Measurements from ENCODE around the gene IFFO2. TPM values are rescaled to one million over a fixed set of nuclear protein-coding genes. Genes with fewer than 3 reads are reported as not detected.

IFFO2 gene
- total and polyA plus RNA-seq, 2 donors (not counting 1 experiment from before 2014, with no cell fraction given): 5.8 to 10.4 TPM

DNA sequence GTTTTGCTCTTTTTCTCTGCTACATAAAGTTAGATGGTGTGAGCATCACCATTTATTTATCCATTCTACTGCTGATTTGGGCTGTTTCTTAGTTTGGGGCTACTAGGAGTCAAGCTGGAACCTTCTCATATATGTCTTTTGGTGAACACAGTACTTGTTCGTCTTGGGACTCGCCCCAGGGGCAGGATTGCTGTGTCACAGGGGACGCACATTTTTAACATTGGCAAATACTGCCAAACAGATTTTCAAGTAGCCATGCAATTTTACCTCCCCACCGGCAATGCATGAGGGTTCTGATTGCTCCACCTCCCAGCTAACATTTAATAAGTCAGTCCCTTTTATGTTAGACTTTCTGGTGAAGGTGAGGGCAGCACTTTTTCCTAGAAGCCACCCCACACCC lies 7.5 kb upstream of the IFFO2 start:
- Histone ChIP-seq H3K27ac (ENCODE audit: insufficient read depth, low read length) (no peak overlapping the region), H3K9me3 (ENCODE audit: control insufficient read depth, insufficient read depth, low read depth, low read length) (no peaks in the 10 kb centered on the region), H3K79me2 (ENCODE audit: control insufficient read depth, insufficient read depth, low read length) (no peaks in the 10 kb centered on the region), H3K4me1 (ENCODE audit: control insufficient read depth, extremely low read depth, insufficient read depth, low read length) (no peaks in the 10 kb centered on the region), H3K9ac (ENCODE audit: insufficient read depth, low read length) (no peak overlapping the region), H4K20me1 (ENCODE audit: control insufficient read depth, extremely low read depth, insufficient read depth, low read length) (no peaks in the 10 kb centered on the region), H2AFZ (ENCODE audit: low read length) (no peak overlapping the region), H3K4me3 (replicated peaks in 1 of 4; ENCODE audit: control extremely low read depth in 1 of 4, insufficient read depth in 1 of 4, low read depth in 3 of 4, low read length in 4 of 4) (no peak overlapping the region), H3K36me3 (ENCODE audit: control insufficient read depth, insufficient read depth, low read length) (no peaks in the 10 kb centered on the region), H3K4me2 (ENCODE audit: extremely low read depth, insufficient read depth, low read length) (no peak overlapping the region), H3K27me3 (ENCODE audit: control insufficient read depth, insufficient read depth, low read length) (peaks cover 6% of the 10 kb centered on the region)
- TF ChIP-seq, protein P1, sequence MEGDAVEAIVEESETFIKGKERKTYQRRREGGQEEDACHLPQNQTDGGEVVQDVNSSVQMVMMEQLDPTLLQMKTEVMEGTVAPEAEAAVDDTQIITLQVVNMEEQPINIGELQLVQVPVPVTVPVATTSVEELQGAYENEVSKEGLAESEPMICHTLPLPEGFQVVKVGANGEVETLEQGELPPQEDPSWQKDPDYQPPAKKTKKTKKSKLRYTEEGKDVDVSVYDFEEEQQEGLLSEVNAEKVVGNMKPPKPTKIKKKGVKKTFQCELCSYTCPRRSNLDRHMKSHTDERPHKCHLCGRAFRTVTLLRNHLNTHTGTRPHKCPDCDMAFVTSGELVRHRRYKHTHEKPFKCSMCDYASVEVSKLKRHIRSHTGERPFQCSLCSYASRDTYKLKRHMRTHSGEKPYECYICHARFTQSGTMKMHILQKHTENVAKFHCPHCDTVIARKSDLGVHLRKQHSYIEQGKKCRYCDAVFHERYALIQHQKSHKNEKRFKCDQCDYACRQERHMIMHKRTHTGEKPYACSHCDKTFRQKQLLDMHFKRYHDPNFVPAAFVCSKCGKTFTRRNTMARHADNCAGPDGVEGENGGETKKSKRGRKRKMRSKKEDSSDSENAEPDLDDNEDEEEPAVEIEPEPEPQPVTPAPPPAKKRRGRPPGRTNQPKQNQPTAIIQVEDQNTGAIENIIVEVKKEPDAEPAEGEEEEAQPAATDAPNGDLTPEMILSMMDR (conservative IDR thresholded peaks at IDR 0.05 in 1 of 2, IDR thresholded peaks at IDR 0.05 in 1 of 2; ENCODE audit: low read depth in 1 of 2, low read length in 2 of 2): no peak
- no peak for TF ChIP-seq EZH2 (IDR thresholded peaks at IDR 0.05; ENCODE audit: low read length, missing control alignments)
- DNase-seq (ENCODE audit: low read depth in 2 of 2): no peak

DNA sequence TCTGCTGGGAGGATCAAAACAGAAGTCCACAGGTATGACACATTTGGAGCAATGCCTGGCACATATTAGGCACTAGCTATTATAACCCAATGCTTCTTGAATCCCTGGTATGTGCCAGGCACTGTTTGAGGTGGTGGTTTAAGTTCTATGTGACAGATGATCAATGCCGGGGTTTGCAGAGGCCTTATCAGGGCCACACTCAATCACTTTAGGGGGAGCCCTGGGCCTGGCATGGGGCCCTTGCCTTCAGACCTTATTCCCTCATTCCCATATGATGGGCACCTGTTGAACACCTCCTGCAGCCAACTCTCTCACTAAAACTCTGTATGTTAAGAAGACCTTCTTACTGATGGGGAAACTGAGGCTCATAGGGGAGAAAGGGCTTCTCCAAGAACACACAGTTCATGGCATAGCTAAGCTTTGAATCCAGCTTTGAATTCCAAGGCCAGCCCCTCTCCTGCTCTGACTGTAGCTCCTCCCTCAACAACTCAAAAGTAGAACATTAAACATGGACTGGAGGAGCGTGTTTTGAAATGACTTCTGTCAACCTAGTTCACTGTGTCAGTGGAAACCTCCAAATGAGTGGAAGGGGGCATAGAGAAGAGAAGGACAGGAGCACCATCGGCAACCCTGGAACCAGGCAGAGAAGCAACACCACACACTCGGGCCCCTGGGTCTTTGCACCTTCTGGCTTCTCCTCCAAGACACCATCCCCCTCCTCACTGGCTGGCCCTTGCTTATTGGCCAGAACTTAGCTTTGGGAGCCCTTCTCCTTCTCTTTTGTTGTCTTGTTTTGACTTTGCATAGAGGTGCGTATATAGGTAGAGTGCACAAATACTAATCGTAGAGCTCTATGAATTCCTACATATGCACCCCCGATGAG lies 6.6 kb upstream of the IFFO2 start:
- Histone ChIP-seq H3K79me2 (ENCODE audit: control insufficient read depth, insufficient read depth, low read length) (no peaks in the 10 kb centered on the region), H2AFZ (ENCODE audit: low read length) (no peak overlapping the region), H3K36me3 (ENCODE audit: control insufficient read depth, insufficient read depth, low read length) (no peaks in the 10 kb centered on the region), H3K4me2 (ENCODE audit: extremely low read depth, insufficient read depth, low read length) (no peak overlapping the region), H3K4me3 (replicated peaks in 1 of 4; ENCODE audit: control extremely low read depth in 1 of 4, insufficient read depth in 1 of 4, low read depth in 3 of 4, low read length in 4 of 4) (no peak overlapping the region), H4K20me1 (ENCODE audit: control insufficient read depth, extremely low read depth, insufficient read depth, low read length) (no peaks in the 10 kb centered on the region), H3K9me3 (ENCODE audit: control insufficient read depth, insufficient read depth, low read depth, low read length) (no peaks in the 10 kb centered on the region), H3K27ac (ENCODE audit: insufficient read depth, low read length) (no peak overlapping the region), H3K9ac (ENCODE audit: insufficient read depth, low read length) (no peak overlapping the region), H3K4me1 (ENCODE audit: control insufficient read depth, extremely low read depth, insufficient read depth, low read length) (no peaks in the 10 kb centered on the region), H3K27me3 (ENCODE audit: control insufficient read depth, insufficient read depth, low read length) (peaks cover 6% of the 10 kb centered on the region)
- TF ChIP-seq, protein P1 (conservative IDR thresholded peaks at IDR 0.05 in 1 of 2, IDR thresholded peaks at IDR 0.05 in 1 of 2; ENCODE audit: low read depth in 1 of 2, low read length in 2 of 2): no peak
- no peak for TF ChIP-seq EZH2 (IDR thresholded peaks at IDR 0.05; ENCODE audit: low read length, missing control alignments)
- DNase-seq (ENCODE audit: low read depth in 2 of 2): no peak

DNA sequence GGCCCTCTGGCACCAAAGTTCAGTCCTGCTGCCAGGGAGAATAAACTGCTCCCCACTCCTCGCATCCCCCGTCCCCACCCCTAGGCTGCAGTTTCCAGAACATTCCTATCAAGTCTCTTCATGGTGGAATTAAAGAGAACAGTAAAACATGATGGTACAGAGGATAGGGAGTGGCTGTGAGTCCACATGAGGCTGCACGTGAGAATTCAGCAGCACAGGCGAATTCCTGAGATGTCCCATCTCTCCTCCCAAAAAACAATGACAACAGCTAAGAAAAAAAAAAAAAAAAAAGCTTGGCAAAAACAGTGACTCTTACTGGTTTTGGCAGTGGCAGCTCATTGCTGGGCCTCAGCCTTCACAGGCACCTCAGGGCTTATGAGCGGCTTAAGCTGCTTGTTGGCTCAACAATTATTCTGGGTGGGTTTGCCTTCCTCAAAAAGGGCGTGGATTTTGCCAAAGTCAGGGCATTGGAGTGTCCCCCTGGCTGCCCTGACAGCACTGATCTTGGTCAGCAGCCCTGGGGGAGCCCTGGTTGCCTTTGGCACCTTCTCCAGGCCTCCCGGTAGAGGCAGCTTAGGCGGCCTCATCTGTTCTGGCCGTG lies 5.7 kb upstream of the IFFO2 start:
- H3K79me2 ChIP-seq (ENCODE audit: control insufficient read depth, insufficient read depth, low read length): no peaks in the 10 kb centered on the region
- H4K20me1 ChIP-seq (ENCODE audit: control insufficient read depth, extremely low read depth, insufficient read depth, low read length): no peaks in the 10 kb centered on the region
- peaks cover 6% of the 10 kb centered on the region for H3K27me3 ChIP-seq (ENCODE audit: control insufficient read depth, insufficient read depth, low read length)
- TF ChIP-seq, protein P1 (conservative IDR thresholded peaks at IDR 0.05 in 1 of 2, IDR thresholded peaks at IDR 0.05 in 1 of 2; ENCODE audit: low read depth in 1 of 2, low read length in 2 of 2): no peak
- no peak for TF ChIP-seq EZH2 (IDR thresholded peaks at IDR 0.05; ENCODE audit: low read length, missing control alignments)
- DNase-seq (ENCODE audit: low read depth in 2 of 2): no peak
- no peak overlapping the region for H2AFZ ChIP-seq (ENCODE audit: low read length)
- no peak overlapping the region for H3K4me2 ChIP-seq (ENCODE audit: extremely low read depth, insufficient read depth, low read length)
- peaks cover 1% of the 10 kb centered on the region for H3K4me1 ChIP-seq (ENCODE audit: control insufficient read depth, extremely low read depth, insufficient read depth, low read length)
- no peak overlapping the region for H3K9ac ChIP-seq (ENCODE audit: insufficient read depth, low read length)
- H3K27ac ChIP-seq (ENCODE audit: insufficient read depth, low read length): no peak overlapping the region
- H3K36me3 ChIP-seq (ENCODE audit: control insufficient read depth, insufficient read depth, low read length): no peaks in the 10 kb centered on the region
- H3K9me3 ChIP-seq (ENCODE audit: control insufficient read depth, insufficient read depth, low read depth, low read length): no peaks in the 10 kb centered on the region
- H3K4me3 ChIP-seq (replicated peaks in 1 of 4; ENCODE audit: control extremely low read depth in 1 of 4, insufficient read depth in 1 of 4, low read depth in 3 of 4, low read length in 4 of 4): no peak overlapping the region
